Measurements from ENCODE around the gene GPR150. TPM values are rescaled to one million over a fixed set of nuclear protein-coding genes. Genes with fewer than 3 reads are reported as not detected.

Gene GPR150
- total and polyA plus RNA-seq, 9 of the 15 experiments (the other 6 are each of a cell fraction or from before 2014, with no cell fraction given), result not detected

DNA sequence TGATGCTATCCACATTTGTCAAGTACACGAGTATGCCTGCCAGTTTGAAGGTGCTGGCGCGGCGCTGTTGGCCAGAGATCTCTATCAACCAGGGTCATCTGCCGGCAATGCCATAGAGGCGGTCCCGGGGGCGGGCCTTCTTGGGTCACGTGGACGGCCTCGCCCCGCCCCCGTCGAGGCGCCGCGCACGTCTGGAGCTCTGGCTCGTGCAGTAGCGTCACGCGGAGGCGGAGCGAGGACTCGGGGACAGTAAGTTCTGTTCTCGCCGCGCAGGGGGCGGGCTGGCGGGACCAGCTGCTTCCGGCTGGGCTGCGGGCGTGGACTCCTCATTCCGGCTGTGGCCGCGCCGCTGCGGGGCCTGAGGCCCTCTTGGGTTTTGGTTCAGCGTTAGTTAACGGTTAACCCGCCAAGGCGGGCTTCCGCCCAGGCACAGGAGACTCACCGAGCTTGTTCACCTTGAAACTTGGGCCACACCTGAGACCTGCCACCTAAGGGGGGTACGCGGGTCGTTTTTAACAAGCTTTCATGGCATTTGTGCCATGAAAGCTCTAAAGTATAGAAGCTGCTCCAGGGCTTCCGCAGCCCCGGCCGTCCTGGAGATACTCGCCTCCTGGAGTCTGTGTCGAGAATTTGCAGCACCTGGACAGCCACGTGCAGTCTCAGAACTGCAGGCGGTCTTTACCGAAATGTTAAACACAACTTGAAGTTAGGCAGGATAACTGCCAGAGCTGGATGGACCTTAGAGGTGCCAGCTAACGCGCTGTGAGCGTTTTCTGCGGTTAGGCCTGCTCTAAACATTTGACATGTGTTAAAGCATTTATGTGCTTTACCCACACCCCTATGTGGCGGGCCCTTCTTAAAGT, 26.9 kb downstream of the GPR150 start, which contains the start of gene RFESD (continued):
- peak; percentile 60 for TF ChIP-seq HCFC1 (IDR thresholded peaks at IDR 0.05; ENCODE audit: low read depth, low read length)
- no peak for TF ChIP-seq PTRF (tag; IDR thresholded peaks at IDR 0.05)
- TF ChIP-seq FOXA3 (CRISPR knock-in tag; conservative IDR thresholded peaks at IDR 0.05 in 1 of 2, IDR thresholded peaks at IDR 0.05 in 1 of 2), result no peak
- TF ChIP-seq USF2 (CRISPR knock-in tag; IDR thresholded peaks at IDR 0.05), result peak; percentile 98
- no peak for TF ChIP-seq ZNF311 (CRISPR knock-in tag; IDR thresholded peaks at IDR 0.05)
- no peak for TF ChIP-seq SMARCA4 (IDR thresholded peaks at IDR 0.05)
- no peak for TF ChIP-seq SP2 (IDR thresholded peaks at IDR 0.05; ENCODE audit: extremely low read depth, low read depth, low read length, poor library complexity, severe bottlenecking)
- TF ChIP-seq, protein P1, sequence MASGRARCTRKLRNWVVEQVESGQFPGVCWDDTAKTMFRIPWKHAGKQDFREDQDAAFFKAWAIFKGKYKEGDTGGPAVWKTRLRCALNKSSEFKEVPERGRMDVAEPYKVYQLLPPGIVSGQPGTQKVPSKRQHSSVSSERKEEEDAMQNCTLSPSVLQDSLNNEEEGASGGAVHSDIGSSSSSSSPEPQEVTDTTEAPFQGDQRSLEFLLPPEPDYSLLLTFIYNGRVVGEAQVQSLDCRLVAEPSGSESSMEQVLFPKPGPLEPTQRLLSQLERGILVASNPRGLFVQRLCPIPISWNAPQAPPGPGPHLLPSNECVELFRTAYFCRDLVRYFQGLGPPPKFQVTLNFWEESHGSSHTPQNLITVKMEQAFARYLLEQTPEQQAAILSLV (tag; IDR thresholded peaks at IDR 0.05), result no peak
- no peak for TF ChIP-seq NBN (IDR thresholded peaks at IDR 0.05; ENCODE audit: low read depth)
- no peak for TF ChIP-seq ZNF717 (CRISPR knock-in tag; IDR thresholded peaks at IDR 0.05)
- 0 out of 2 replicates have a peak, but pooled peaks have one; percentile 16 for TF ChIP-seq TRIM28 (IDR thresholded peaks at IDR 0.05)
- no peak for TF ChIP-seq EHMT2 (IDR thresholded peaks at IDR 0.05)
- TF ChIP-seq, protein P2, sequence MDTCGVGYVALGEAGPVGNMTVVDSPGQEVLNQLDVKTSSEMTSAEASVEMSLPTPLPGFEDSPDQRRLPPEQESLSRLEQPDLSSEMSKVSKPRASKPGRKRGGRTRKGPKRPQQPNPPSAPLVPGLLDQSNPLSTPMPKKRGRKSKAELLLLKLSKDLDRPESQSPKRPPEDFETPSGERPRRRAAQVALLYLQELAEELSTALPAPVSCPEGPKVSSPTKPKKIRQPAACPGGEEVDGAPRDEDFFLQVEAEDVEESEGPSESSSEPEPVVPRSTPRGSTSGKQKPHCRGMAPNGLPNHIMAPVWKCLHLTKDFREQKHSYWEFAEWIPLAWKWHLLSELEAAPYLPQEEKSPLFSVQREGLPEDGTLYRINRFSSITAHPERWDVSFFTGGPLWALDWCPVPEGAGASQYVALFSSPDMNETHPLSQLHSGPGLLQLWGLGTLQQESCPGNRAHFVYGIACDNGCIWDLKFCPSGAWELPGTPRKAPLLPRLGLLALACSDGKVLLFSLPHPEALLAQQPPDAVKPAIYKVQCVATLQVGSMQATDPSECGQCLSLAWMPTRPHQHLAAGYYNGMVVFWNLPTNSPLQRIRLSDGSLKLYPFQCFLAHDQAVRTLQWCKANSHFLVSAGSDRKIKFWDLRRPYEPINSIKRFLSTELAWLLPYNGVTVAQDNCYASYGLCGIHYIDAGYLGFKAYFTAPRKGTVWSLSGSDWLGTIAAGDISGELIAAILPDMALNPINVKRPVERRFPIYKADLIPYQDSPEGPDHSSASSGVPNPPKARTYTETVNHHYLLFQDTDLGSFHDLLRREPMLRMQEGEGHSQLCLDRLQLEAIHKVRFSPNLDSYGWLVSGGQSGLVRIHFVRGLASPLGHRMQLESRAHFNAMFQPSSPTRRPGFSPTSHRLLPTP (IDR thresholded peaks at IDR 0.05; ENCODE audit: borderline replicate concordance, extremely low read depth, insufficient read length), result no peak
- peak; percentile 86 for TF ChIP-seq POLR2H (tag; IDR thresholded peaks at IDR 0.05; ENCODE audit: low read depth)
- no peak for TF ChIP-seq NR4A1 (CRISPR knock-in tag; IDR thresholded peaks at IDR 0.05)
- no peak for TF ChIP-seq NR4A1 (tag; IDR thresholded peaks at IDR 0.05)
- TF ChIP-seq BRF2 (IDR thresholded peaks at IDR 0.05; ENCODE audit: borderline replicate concordance, insufficient read depth, insufficient read length), result no peak
- TF ChIP-seq ZHX1 (conservative IDR thresholded peaks at IDR 0.05; ENCODE audit: low read length), result no peak
